CD14-positive monocyte (primary cell): ENCODE results near the gene SIM1. TPM values are rescaled to one million over a fixed set of nuclear protein-coding genes. Genes with fewer than 3 reads are reported as not detected.
A peak's percentile ranks its signal among the peaks of the same experiment; 100 is the strongest.

Experiments used
- DNase-seq, 3 donors: peaks; one replicate each; pipeline ENCODE4 v3.0.0-alpha.2; 2011 to 2022
- H2AFZ ChIP-seq: 2 replicates; pipeline ENCODE4 v1.6.0; 2012; ENCODE audit warnings: mild to moderate bottlenecking, low read depth, low read length, inconsistent platforms; ENCODE audit not compliant: insufficient read depth, poor library complexity, severe bottlenecking
- H3K27ac ChIP-seq, 2 donors: 1 replicate in 1 of 2; 2 replicates in 1 of 2; pipeline ENCODE4 v1.5.1; 2012 to 2013; ENCODE audit warnings: low read length in 2 of 2, control low read depth in 1 of 2, inconsistent platforms in 1 of 2, low read depth in 1 of 2, mild to moderate bottlenecking in 1 of 2
- H3K27me3 ChIP-seq, 2 donors: one replicate each; pipeline versions ENCODE4 v1.6.0 to v1.6.1; 2011 to 2013; ENCODE audit warnings: low read length in 2 of 2; ENCODE audit not compliant: control insufficient read depth in 2 of 2, insufficient read depth in 2 of 2
- H3K36me3 ChIP-seq, 2 donors: replicated peaks in 1 of 2; 1 replicate in 1 of 2; 2 replicates in 1 of 2; pipeline versions ENCODE4 v1.5.1 to v1.6.1; 2012 to 2013; ENCODE audit warnings: low read length in 2 of 2, control low read depth in 1 of 2, inconsistent platforms in 1 of 2, mild to moderate bottlenecking in 1 of 2; ENCODE audit not compliant: insufficient read depth in 2 of 2, control insufficient read depth in 1 of 2
- H3K4me1 ChIP-seq, 2 donors: 1 replicate in 1 of 2; 2 replicates in 1 of 2; pipeline versions ENCODE4 v1.5.1 to v1.6.1; 2012 to 2013; ENCODE audit warnings: low read length in 2 of 2, control low read depth in 1 of 2, inconsistent platforms in 1 of 2, mild to moderate bottlenecking in 1 of 2, moderate library complexity in 1 of 2; ENCODE audit not compliant: insufficient read depth in 2 of 2, control insufficient read depth in 1 of 2
- H3K4me2 ChIP-seq: replicated peaks from 2 replicates; pipeline ENCODE3; 2012; ENCODE audit warnings: low read length, moderate library complexity, mild to moderate bottlenecking; ENCODE audit not compliant: poor library complexity, severe bottlenecking; ENCODE audit errors: extremely low read depth
- H3K4me3 ChIP-seq, 3 experiments: fragments of 200-600 bp in 1 of 3; sonication (generic) in 1 of 3; replicated peaks in 1 of 3; 1 replicate in 2 of 3; 2 replicates in 1 of 3; pipeline ENCODE4 v1.5.1; 2011 to 2013; ENCODE audit warnings: low read length in 3 of 3, mild to moderate bottlenecking in 3 of 3, control low read depth in 2 of 3, low read depth in 2 of 3, inconsistent platforms in 1 of 3, moderate library complexity in 1 of 3
- H3K79me2 ChIP-seq: 2 replicates; pipeline ENCODE4 v1.6.0; 2012; ENCODE audit warnings: mild to moderate bottlenecking, control low read depth, inconsistent platforms, low read length, moderate library complexity; ENCODE audit not compliant: insufficient read depth
- H3K9ac ChIP-seq: 2 replicates; pipeline ENCODE4 v1.6.0; 2017; ENCODE audit warnings: low read length, mild to moderate bottlenecking; ENCODE audit not compliant: insufficient read depth, poor library complexity, severe bottlenecking
- H3K9me3 ChIP-seq, 2 donors: replicated peaks in 1 of 2; 1 replicate in 1 of 2; 2 replicates in 1 of 2; pipeline versions ENCODE4 v1.5.1 to v1.6.1; 2012 to 2013; ENCODE audit warnings: low read length in 2 of 2, control low read depth in 1 of 2; ENCODE audit not compliant: control insufficient read depth in 1 of 2, insufficient read depth in 1 of 2
- H4K20me1 ChIP-seq: 2 replicates; pipeline ENCODE4 v1.6.0; 2012; ENCODE audit warnings: mild to moderate bottlenecking, low read length, control low read depth, moderate library complexity; ENCODE audit not compliant: insufficient read depth
- H3K27ac Mint-ChIP-seq, 7 donors: one replicate each; pipeline ENCODE4 v1.8.0; 2020; ENCODE audit warnings: mild to moderate bottlenecking in 7 of 7, mixed read lengths in 7 of 7, moderate library complexity in 6 of 7, inconsistent platforms in 2 of 7
- H3K27me3 Mint-ChIP-seq, 3 donors: one replicate each; pipeline ENCODE4 v1.8.0; 2021 to 2022; ENCODE audit warnings: low read depth in 3 of 3, mild to moderate bottlenecking in 3 of 3, mixed read lengths in 3 of 3, moderate library complexity in 3 of 3, inconsistent platforms in 1 of 3
- H3K36me3 Mint-ChIP-seq, 2 donors: one replicate each; pipeline ENCODE4 v1.8.0; 2020; ENCODE audit warnings: mixed read lengths in 2 of 2, inconsistent platforms in 1 of 2, mild to moderate bottlenecking in 1 of 2
- H3K4me1 Mint-ChIP-seq: one replicate; pipeline ENCODE4 v1.8.0; 2020; ENCODE audit warnings: mild to moderate bottlenecking, mixed read lengths
- H3K4me3 Mint-ChIP-seq, 2 donors: one replicate each; pipeline ENCODE4 v1.8.0; 2020; ENCODE audit warnings: mild to moderate bottlenecking in 2 of 2, mixed read lengths in 2 of 2, moderate library complexity in 1 of 2
- H3K9me3 Mint-ChIP-seq, 7 donors: one replicate each; pipeline ENCODE4 v1.8.0; 2020 to 2022; ENCODE audit warnings: mixed read lengths in 7 of 7, mild to moderate bottlenecking in 6 of 7, moderate library complexity in 6 of 7, inconsistent platforms in 2 of 7
- CTCF ChIP-seq: fragments of 200-600 bp; IDR thresholded peaks from one replicate; pipeline ENCODE4 v1.8.0; 2022; ENCODE audit warnings: antibody characterized with exemption, mild to moderate bottlenecking
- WGBS: methylation state at CpG from one replicate; pipeline ENCODE4 v1.1.5; 2013; ENCODE audit warnings: missing lambda C conversion rate; ENCODE audit not compliant: insufficient coverage; 5-methylcytosine and 5-hydroxymethylcytosine counted together
- intact Hi-C, 2 donors: fragments of 100-400 bp; cut with micrococcal nuclease; formaldehyde crosslinking; loops; one replicate each; pipeline versions ENCODE4 v1.15.0 to v1.15.1; 2023
- polyA plus RNA-seq, 3 donors: library from polyadenylated mRNA; depleted of rRNA in 1 of 3; unstranded in 2 of 3; stranded (reverse) in 1 of 3; fragments of 300-500 nt in 2 of 3; fragments of >200 nt in 1 of 3; fragmentation: Illumina TruSeq in 2 of 3; gene quantifications; 1 replicate in 2 of 3; 2 replicates in 1 of 3; pipeline ENCODE4 v1.2.3, GENCODE V29; 2012 to 2021

SIM1 gene
- polyA plus RNA-seq, 3 donors = not detected

GRCh38 chr6:100458841-100459591, 5.7 kb downstream of the SIM1 start:
- peak overlapping the region in 1 of 2 donors; percentile 66 for H3K4me3 Mint-ChIP-seq
- no peak overlapping the region for H3K4me3 ChIP-seq
- H3K36me3 ChIP-seq = no peaks in the 10 kb centered on the region
- peaks cover 0 to 87% of the 10 kb centered on the region in 2 donors for H3K9me3 ChIP-seq
- no peaks in the 10 kb centered on the region for H3K79me2 ChIP-seq
- H3K27ac Mint-ChIP-seq = no peak overlapping the region
- no peak overlapping the region for H3K27ac ChIP-seq
- intact Hi-C loops = no loop called here
- H3K4me1 Mint-ChIP-seq = peaks cover 15% of the 10 kb centered on the region
- no peak overlapping the region for H3K4me2 ChIP-seq
- H3K36me3 Mint-ChIP-seq = peaks cover 0 to 17% of the 10 kb centered on the region in 2 donors
- TF ChIP-seq CTCF = no peak
- H3K9me3 Mint-ChIP-seq = peaks cover 0 to 45% (median 33%) of the 10 kb centered on the region in 7 donors
- H3K27me3 Mint-ChIP-seq = peaks cover 0 to 37% (median 37%) of the 10 kb centered on the region in 3 donors
- H3K27me3 ChIP-seq = peaks cover 95 to 100% of the 10 kb centered on the region in 2 donors
- no peak overlapping the region for H2AFZ ChIP-seq
- DNase-seq = no peak
- H3K9ac ChIP-seq = no peak overlapping the region
- no peaks in the 10 kb centered on the region for H3K4me1 ChIP-seq
- WGBS = 20% methylated on average over 2 of the region's 10 CpGs
- H4K20me1 ChIP-seq = no peaks in the 10 kb centered on the region

- H3K4me1 ChIP-seq = no peaks in the 10 kb centered on the region
- WGBS = 10% methylated on average over 22 of the region's 34 CpGs
- peaks cover 0 to 80% of the 10 kb centered on the region in 2 donors for H3K9me3 ChIP-seq
- H3K27ac ChIP-seq = no peak overlapping the region
- no peak overlapping the region for H3K4me2 ChIP-seq
- peaks cover 94 to 100% of the 10 kb centered on the region in 2 donors for H3K27me3 ChIP-seq
- H3K36me3 Mint-ChIP-seq = peaks cover 0 to 17% of the 10 kb centered on the region in 2 donors
- H3K4me3 ChIP-seq = no peak overlapping the region
- H3K27me3 Mint-ChIP-seq = peaks cover 0 to 21% (median 21%) of the 10 kb centered on the region in 3 donors
- H2AFZ ChIP-seq = no peak overlapping the region
- DNase-seq = no peak
- peaks cover 14% of the 10 kb centered on the region for H3K4me1 Mint-ChIP-seq
- peaks cover 0 to 37% (median 35%) of the 10 kb centered on the region in 7 donors for H3K9me3 Mint-ChIP-seq
- no peaks in the 10 kb centered on the region for H3K79me2 ChIP-seq
- no peak overlapping the region for H3K27ac Mint-ChIP-seq
- no peaks in the 10 kb centered on the region for H3K36me3 ChIP-seq
- intact Hi-C loops = no loop called here
- peak overlapping the region in 1 of 2 donors; percentile 81 for H3K4me3 Mint-ChIP-seq
- H3K9ac ChIP-seq = no peak overlapping the region
- TF ChIP-seq CTCF = no peak
- H4K20me1 ChIP-seq = no peaks in the 10 kb centered on the region
These were observed 7.3 kb downstream of the SIM1 start for GRCh38 chr6:100457311-100457990.
